Subcutaneous adipose tissue (tissue), 4 donors: ENCODE results near the gene TMEM200A. TPM values are rescaled to one million over a fixed set of nuclear protein-coding genes. Genes with fewer than 3 reads are reported as not detected.

ENCODE experiments used
- total RNA-seq, 4 donors: library from RNA; depleted of rRNA; stranded (reverse); fragments of >200 nt; gene quantifications; one replicate each; pipeline ENCODE4 v1.1.0, GENCODE V29; 2016
- TF ChIP-seq, protein P1 (sequence below): fragments of 450-650 bp; IDR thresholded peaks from one replicate; pipeline ENCODE4 v1.5.1; 2016; ENCODE audit warnings: low read depth, mild to moderate bottlenecking, control low read depth, antibody characterized with exemption, moderate library complexity

The TMEM200A gene
- total RNA-seq, 4 donors from 2014 or later: 1.3 to 4.8 (median 2.4) TPM

GRCh38 chr6:130437961-130438360, 72.1 kb downstream of the TMEM200A start:
- TF ChIP-seq, protein P1, sequence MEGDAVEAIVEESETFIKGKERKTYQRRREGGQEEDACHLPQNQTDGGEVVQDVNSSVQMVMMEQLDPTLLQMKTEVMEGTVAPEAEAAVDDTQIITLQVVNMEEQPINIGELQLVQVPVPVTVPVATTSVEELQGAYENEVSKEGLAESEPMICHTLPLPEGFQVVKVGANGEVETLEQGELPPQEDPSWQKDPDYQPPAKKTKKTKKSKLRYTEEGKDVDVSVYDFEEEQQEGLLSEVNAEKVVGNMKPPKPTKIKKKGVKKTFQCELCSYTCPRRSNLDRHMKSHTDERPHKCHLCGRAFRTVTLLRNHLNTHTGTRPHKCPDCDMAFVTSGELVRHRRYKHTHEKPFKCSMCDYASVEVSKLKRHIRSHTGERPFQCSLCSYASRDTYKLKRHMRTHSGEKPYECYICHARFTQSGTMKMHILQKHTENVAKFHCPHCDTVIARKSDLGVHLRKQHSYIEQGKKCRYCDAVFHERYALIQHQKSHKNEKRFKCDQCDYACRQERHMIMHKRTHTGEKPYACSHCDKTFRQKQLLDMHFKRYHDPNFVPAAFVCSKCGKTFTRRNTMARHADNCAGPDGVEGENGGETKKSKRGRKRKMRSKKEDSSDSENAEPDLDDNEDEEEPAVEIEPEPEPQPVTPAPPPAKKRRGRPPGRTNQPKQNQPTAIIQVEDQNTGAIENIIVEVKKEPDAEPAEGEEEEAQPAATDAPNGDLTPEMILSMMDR: no peak

DNA sequence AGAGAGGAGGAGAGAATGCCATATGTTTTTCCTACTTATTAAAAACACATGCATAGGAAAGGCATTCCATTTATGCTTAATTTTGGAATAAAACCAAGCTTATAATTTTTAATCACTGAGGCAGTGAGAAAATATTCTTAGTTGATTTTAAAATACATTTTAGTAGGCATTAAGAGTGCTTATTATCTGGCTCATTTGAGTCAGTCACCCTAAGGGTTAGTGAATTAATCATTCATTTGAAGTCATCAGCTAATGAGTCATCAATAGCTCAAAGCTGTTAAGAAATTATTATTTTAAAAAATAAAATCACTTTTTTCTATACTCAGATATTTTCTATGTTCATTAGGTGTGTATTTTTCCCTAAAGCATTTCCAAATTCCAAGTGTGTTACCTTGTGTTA, 81.6 kb downstream of the TMEM200A start:
- TF ChIP-seq, protein P1: no peak

DNA sequence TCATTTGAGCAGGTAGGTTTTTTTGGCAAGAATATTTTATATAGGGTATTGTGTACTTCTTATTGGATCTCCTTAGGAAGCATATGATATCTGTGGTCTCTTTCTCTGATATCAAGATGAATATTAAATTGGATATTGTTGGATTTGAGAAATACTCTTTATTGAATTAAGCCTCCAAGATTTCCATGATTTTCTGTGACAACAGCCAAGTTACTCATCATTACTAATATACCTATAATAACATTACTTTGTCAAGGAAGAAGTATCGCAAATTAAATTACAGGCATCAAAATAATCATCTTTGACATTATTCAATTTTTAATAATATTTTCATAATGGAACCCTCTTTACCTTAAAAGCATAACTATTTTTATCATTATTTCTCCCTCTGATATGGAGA, 86.5 kb downstream of the TMEM200A start:
- TF ChIP-seq, protein P1: no peak

GRCh38 chr6:130453230-130453629, 87.4 kb downstream of the TMEM200A start:
- TF ChIP-seq, protein P1: no peak

DNA sequence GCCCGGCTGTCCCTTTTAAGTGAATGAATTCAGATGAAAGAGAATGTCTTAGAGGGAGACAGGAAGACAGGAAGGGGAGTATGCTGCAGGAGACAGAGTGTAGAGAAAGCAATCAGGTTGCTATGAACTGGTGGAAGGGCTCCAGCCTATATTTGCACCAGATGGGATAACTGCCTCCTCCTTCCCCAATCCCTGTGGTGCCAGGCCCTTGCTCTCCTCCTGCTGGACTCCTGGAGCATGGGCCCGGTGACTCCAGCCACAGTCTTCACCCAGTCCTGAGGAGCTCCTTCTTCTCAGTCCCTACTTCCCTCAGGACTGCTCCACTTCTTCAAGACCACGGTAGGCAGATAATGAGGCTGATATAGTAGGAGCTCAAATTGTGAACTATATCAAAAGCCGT, 91.8 kb downstream of the TMEM200A start:
- TF ChIP-seq, protein P1: no peak

- TF ChIP-seq, protein P1: no peak
Observed at GRCh38 chr6:130459316-130459715, 93.5 kb downstream of the TMEM200A start.

DNA sequence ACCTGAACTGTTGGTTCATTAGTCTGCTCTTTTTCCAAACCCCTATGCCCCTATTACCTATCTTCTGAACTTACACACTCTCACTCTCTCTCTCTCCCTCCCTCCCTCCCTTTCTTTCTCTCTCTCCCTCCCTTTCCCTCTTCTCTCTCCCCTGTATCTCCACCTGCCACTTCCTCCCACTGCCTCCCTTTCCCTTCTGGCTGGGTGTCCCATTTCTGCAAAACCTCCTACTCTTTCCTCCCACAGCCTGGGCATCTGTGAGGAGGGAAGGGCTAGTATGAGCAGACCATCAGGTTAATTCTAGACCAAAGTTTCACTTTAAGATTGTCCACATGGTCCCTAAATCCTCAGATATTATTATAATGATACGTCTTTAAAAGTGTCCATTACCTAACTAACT, 95.1 kb downstream of the TMEM200A start:
- TF ChIP-seq, protein P1: no peak
